HepG2 (cell line): ENCODE results near the gene EPHB3. TPM values are rescaled to one million over a fixed set of nuclear protein-coding genes. Genes with fewer than 3 reads are reported as not detected.

ENCODE experiments used
- ATAC-seq: fragments of 200-7000 bp; cut with Tn5 transposase; 3 replicates; pipeline ENCODE4 v1.9.1; 2020; ENCODE audit warnings: mild to moderate bottlenecking, moderate library complexity
- BruUV-seq: library from RNA; stranded (reverse); fragments of 400-500 nt; replicated peaks from 2 replicates; lab custom pipeline; 2021; lab: Mats Ljungman, UMichigan
- CTCF ChIA-PET: fragments of 300-600 bp; formaldehyde crosslinking; extraction: SDS; loops from one replicate; lab custom pipeline; 2021; ENCODE audit warnings: low total read pairs, inconsistent platforms, low intra/inter-chr PET ratio; lab: Yijun Ruan, JAX
- POLR2A ChIA-PET: fragments of 350-600 bp; sonication (Branson Sonifier 250); formaldehyde crosslinking; loops from one replicate; lab custom pipeline; 2020; ENCODE audit warnings: antibody characterized with exemption, inconsistent platforms; lab: Yijun Ruan, JAX
- DNase-seq: peaks from one replicate; pipeline ENCODE4 v3.0.0-alpha.2; 2015; ENCODE audit warnings: low spot score
- FAIRE-seq: peaks from 3 replicates; lab custom pipeline; 2011; peaks lifted over from hg19 to GRCh38; lab: Jason Lieb, UNC
- H2AFZ ChIP-seq: one replicate; pipeline ENCODE4 v1.6.1; 2011; ENCODE audit warnings: low read length, inconsistent platforms
- H3K27ac ChIP-seq: fragments of 300-600 bp; 3 replicates; pipeline ENCODE4 v1.8.0; 2011; ENCODE audit warnings: mixed run types, mild to moderate bottlenecking, mixed read lengths, low read length, inconsistent platforms; ENCODE audit not compliant: insufficient read depth; ENCODE audit errors: extremely low read length
- H3K27me3 ChIP-seq, 2 experiments: fragments of 200-600 bp in 1 of 2; 2 replicates in 1 of 2; 3 replicates in 1 of 2; pipeline versions ENCODE4 v1.6.0 to v1.8.0; 2011; ENCODE audit warnings: low read length in 2 of 2, mild to moderate bottlenecking in 2 of 2, moderate library complexity in 2 of 2, inconsistent platforms in 1 of 2; ENCODE audit not compliant: insufficient read depth in 2 of 2, control insufficient read depth in 1 of 2
- H3K36me3 ChIP-seq, 2 experiments: fragments of 200-600 bp in 1 of 2; replicated peaks in 1 of 2; 2 replicates in 1 of 2; 3 replicates in 1 of 2; pipeline versions ENCODE4 v1.5.1 to v1.8.0; 2011; ENCODE audit warnings: low read length in 2 of 2, inconsistent platforms in 1 of 2; ENCODE audit not compliant: insufficient read depth in 2 of 2, control insufficient read depth in 1 of 2
- H3K4me1 ChIP-seq: 2 replicates; pipeline ENCODE4 v1.5.1; 2012; ENCODE audit warnings: low read length, inconsistent platforms; ENCODE audit not compliant: insufficient read depth
- H3K4me2 ChIP-seq: 2 replicates; pipeline ENCODE4 v1.6.0; 2011; ENCODE audit warnings: low read depth, low read length, inconsistent platforms
- H3K4me3 ChIP-seq, 3 experiments: fragments of 200-600 bp in 1 of 3; sonication (generic), shearing (Covaris generic) in 1 of 3; replicated peaks in 1 of 3; 2 replicates each; pipeline ENCODE4 v1.5.1; 2011 to 2016; ENCODE audit warnings: low read length in 3 of 3, inconsistent platforms in 2 of 3, low read depth in 2 of 3, mild to moderate bottlenecking in 2 of 3, control low read depth in 1 of 3, mixed read lengths in 1 of 3; ENCODE audit not compliant: insufficient read depth in 1 of 3
- H3K79me2 ChIP-seq: one replicate; pipeline ENCODE4 v1.6.1; 2011; ENCODE audit warnings: low read length, inconsistent platforms; ENCODE audit not compliant: insufficient read depth
- H3K9ac ChIP-seq: 2 replicates; pipeline ENCODE4 v1.6.0; 2011; ENCODE audit warnings: mild to moderate bottlenecking, low read depth, low read length, inconsistent platforms; ENCODE audit not compliant: insufficient read depth
- H3K9me3 ChIP-seq: 2 replicates; pipeline ENCODE4 v1.5.1; 2012; ENCODE audit warnings: mild to moderate bottlenecking, low read length
- H4K20me1 ChIP-seq: 2 replicates; pipeline ENCODE4 v1.6.0; 2011; ENCODE audit warnings: inconsistent platforms, mild to moderate bottlenecking, low read length, moderate library complexity; ENCODE audit not compliant: insufficient read depth
- CHD4 ChIP-seq: fragments of 200-600 bp; sonication (generic); IDR thresholded peaks from 2 replicates; pipeline ENCODE4 v1.7.0; 2017; ENCODE audit warnings: mild to moderate bottlenecking, low read length, borderline replicate concordance
- FOXP1 ChIP-seq, 2 experiments: fragments of 450-650 bp in 1 of 2; IDR thresholded peaks; 2 replicates each; pipeline ENCODE4 v1.6.1; 2017 to 2018; ENCODE audit warnings: antibody characterized with exemption in 1 of 2
- HDAC6 ChIP-seq: fragments of 200-600 bp; sonication (generic); IDR thresholded peaks from 2 replicates; pipeline ENCODE4 v1.7.0; 2017; ENCODE audit warnings: mild to moderate bottlenecking, antibody characterized with exemption, low read length, low read depth
- KLF9 ChIP-seq: IDR thresholded peaks from 2 replicates; pipeline ENCODE4 v1.6.1; 2016; ENCODE audit warnings: low read depth
- MIXL1 ChIP-seq: IDR thresholded peaks from 2 replicates; pipeline ENCODE4 v1.6.1; 2016
- NCOA1 ChIP-seq: sonication (generic); formaldehyde crosslinking; IDR thresholded peaks from 2 replicates; pipeline ENCODE4 v1.9.0; 2021; ENCODE audit warnings: missing genetic modification reagents
- PPARG ChIP-seq: conservative IDR thresholded peaks from 2 replicates; pipeline ENCODE4 v1.6.1; 2016; ENCODE audit warnings: missing biosample characterization, missing genetic modification reagents
- RBM22 ChIP-seq: fragments of 200-400 bp; formaldehyde crosslinking; optimal IDR thresholded peaks from 2 replicates; pipeline ENCODE3; 2017; ENCODE audit warnings: mild to moderate bottlenecking, low read length, moderate library complexity
- SPEN ChIP-seq: sonication (generic); formaldehyde crosslinking; IDR thresholded peaks from 2 replicates; pipeline ENCODE4 v1.5.1; 2020; ENCODE audit warnings: low read depth, mild to moderate bottlenecking, missing genetic modification reagents
- SYNCRIP ChIP-seq: fragments of 200-400 bp; formaldehyde crosslinking; IDR thresholded peaks from 2 replicates; pipeline ENCODE4 v1.6.1; 2018; ENCODE audit warnings: mild to moderate bottlenecking, low read depth, low read length; ENCODE audit not compliant: insufficient read depth
- ZNF484 ChIP-seq: sonication (generic); formaldehyde crosslinking; IDR thresholded peaks from 2 replicates; pipeline ENCODE4 v1.5.1; 2020; ENCODE audit warnings: mild to moderate bottlenecking, low read depth, missing genetic modification reagents, borderline replicate concordance
- ZNF589 ChIP-seq: sonication (generic); formaldehyde crosslinking; conservative IDR thresholded peaks from 2 replicates; pipeline ENCODE4 v1.8.0; 2022; ENCODE audit warnings: mild to moderate bottlenecking, moderate library complexity, missing genetic modification reagents
- ZNF776 ChIP-seq: sonication (generic); formaldehyde crosslinking; IDR thresholded peaks from 2 replicates; pipeline ENCODE4 v1.4.0; 2020; ENCODE audit warnings: mild to moderate bottlenecking, missing genetic modification reagents
- ZNF883 ChIP-seq: sonication (generic); formaldehyde crosslinking; IDR thresholded peaks from 2 replicates; pipeline ENCODE4 v1.5.1; 2020; ENCODE audit warnings: mild to moderate bottlenecking, missing genetic modification reagents; ENCODE audit errors: not compliant biosample characterization
- WGBS: methylation state at CpG from one replicate; pipeline ENCODE4 v1.1.6; 2017; ENCODE audit warnings: low lambda C conversion rate; 5-methylcytosine and 5-hydroxymethylcytosine counted together
- in situ Hi-C: cut with HindIII; loops from 2 replicates; pipeline ENCODE4 v1.10.0; 2017; ENCODE audit warnings: low pct_unique_long_range_greater_than_20kb; ENCODE audit not compliant: extremely low pct_ligation_motif_present
- intact Hi-C: fragments of 100-400 bp; cut with micrococcal nuclease; formaldehyde crosslinking; loops from one replicate; pipeline ENCODE4 v1.10.0; 2022; ENCODE audit not compliant: unreplicated experiment
- polyA plus RNA-seq, 8 experiments: library from polyadenylated mRNA; depleted of rRNA in 3 of 8; stranded (reverse) in 7 of 8; unstranded in 1 of 8; fragments of >200 nt; fragmentation: Illumina TruSeq in 4 of 8; extraction: Trizol in 4 of 8; gene quantifications; 2 replicates each; pipeline versions ENCODE4 v1.2.1 to v1.2.3, GENCODE V29; 2011 to 2016; ENCODE audit warnings: low read depth in 4 of 8, missing spikeins in 1 of 8, mixed read lengths in 1 of 8; ENCODE audit not compliant: insufficient read depth in 1 of 8
- total RNA-seq, 5 experiments: library from RNA; depleted of rRNA; stranded (reverse); fragments of >200 nt; fragmentation: Illumina TruSeq; extraction: Trizol; gene quantifications; 2 replicates each; pipeline ENCODE4 v1.2.3, GENCODE V29; 2016; ENCODE audit warnings: low read depth in 1 of 5
- TF ChIP-seq, protein P1 (sequence below): IDR thresholded peaks from 2 replicates; pipeline ENCODE4 v1.6.1; 2016; ENCODE audit warnings: low read depth, borderline replicate concordance

Gene EPHB3
- total and polyA plus RNA-seq, 2 of the 13 experiments (the other 11 are each of a cell fraction or from before 2014, with no cell fraction given), result 0.01 TPM; not detected in 1

DNA sequence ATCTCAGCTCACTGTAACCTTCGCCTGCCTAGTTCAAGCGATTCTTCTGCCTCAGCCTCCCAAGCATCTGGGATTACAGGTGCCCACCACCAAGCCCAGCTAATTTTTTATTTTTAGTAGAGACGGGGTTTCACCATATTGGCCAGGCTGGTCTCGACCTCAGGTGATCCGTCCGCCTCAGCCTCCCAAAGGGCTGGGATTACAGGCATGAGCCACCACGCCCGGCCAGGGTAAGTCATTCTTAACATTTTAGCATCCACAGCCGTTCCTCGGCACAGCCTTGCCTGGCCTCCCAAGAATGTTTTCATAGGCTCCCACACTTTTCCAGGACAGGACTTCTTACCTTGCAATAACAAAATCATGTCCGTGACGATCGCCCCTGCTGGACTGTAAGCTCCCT is 8.7 kb upstream of the EPHB3 start (continued):
- TF ChIP-seq MIXL1 (CRISPR knock-in tag), result no peak

DNA sequence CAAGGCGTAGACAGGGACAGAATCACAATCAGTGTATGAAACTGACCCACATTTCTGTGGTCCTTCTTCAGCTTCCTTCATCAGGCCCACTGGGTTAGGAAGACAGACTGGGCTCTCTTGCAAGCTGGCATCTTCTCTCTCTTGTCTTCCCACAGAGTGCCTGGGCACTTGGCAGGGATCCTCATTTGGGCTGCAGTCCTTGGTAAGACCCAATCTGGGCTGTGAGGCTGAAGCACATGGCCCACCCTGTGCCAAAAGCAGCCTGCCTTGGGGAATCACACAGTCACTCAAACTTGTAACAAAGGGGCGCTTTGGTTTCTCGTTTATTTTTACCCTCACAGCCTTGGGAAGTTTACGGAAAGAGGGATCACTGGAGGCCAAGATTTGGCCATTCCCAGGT is 8.2 kb upstream of the EPHB3 start:
- in situ Hi-C loops, result no loop called here
- DNase-seq (no peak), FAIRE-seq (no peak), ATAC-seq (no peak)
- H3K79me2 ChIP-seq, result no peaks in the 10 kb centered on the region
- 28% methylated on average over 4 of the region's 4 CpGs for WGBS
- peaks cover 6 to 72% of the 10 kb centered on the region in 2 experiments for H3K27me3 ChIP-seq
- no peak overlapping the region for H3K27ac ChIP-seq
- no peaks in the 10 kb centered on the region for H3K4me1 ChIP-seq
- ChIA-PET POLR2A (no interaction called here), CTCF (no interaction called here)
- H3K4me3 ChIP-seq, result no peak overlapping the region
- TF ChIP-seq SYNCRIP (no peak), ZNF589 (no peak), HDAC6 (no peak), ZNF883 (no peak), FOXP1 (IDR thresholded peaks at IDR 0.05) (no peak), FOXP1 (CRISPR knock-in tag; IDR thresholded peaks at IDR 0.05) (no peak), RBM22 (no peak), ZNF484 (no peak), CHD4 (no peak), SPEN (CRISPR knock-in tag) (no peak), KLF9 (no peak), NCOA1 (CRISPR knock-in tag) (no peak), PPARG (CRISPR knock-in tag) (no peak), ZNF776 (CRISPR knock-in tag) (no peak)
- TF ChIP-seq, protein P1, sequence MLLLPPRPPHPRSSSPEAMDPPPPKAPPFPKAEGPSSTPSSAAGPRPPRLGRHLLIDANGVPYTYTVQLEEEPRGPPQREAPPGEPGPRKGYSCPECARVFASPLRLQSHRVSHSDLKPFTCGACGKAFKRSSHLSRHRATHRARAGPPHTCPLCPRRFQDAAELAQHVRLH (CRISPR knock-in tag), result no peak
- H3K9me3 ChIP-seq, result no peaks in the 10 kb centered on the region
- no peak overlapping the region for H3K9ac ChIP-seq
- intact Hi-C loops, result no loop called here
- no peak overlapping the region for H3K4me2 ChIP-seq
- no peaks in the 10 kb centered on the region for H4K20me1 ChIP-seq
- H2AFZ ChIP-seq, result no peak overlapping the region
- no TSS peak for BruUV-seq
- H3K36me3 ChIP-seq, result no peaks in the 10 kb centered on the region
